ENCODE results near the gene MAP1B.
A peak's percentile ranks its signal among the peaks of the same experiment; 100 is the strongest.

The MAP1B gene

GRCh38 chr5:72110394-72111013, 3.2 kb downstream of the MAP1B start:
- DNase-seq (ENCODE audit: insufficient read length, low spot score) (no peak), FAIRE-seq (peak; percentile 41)
- TF ChIP-seq, protein P1, sequence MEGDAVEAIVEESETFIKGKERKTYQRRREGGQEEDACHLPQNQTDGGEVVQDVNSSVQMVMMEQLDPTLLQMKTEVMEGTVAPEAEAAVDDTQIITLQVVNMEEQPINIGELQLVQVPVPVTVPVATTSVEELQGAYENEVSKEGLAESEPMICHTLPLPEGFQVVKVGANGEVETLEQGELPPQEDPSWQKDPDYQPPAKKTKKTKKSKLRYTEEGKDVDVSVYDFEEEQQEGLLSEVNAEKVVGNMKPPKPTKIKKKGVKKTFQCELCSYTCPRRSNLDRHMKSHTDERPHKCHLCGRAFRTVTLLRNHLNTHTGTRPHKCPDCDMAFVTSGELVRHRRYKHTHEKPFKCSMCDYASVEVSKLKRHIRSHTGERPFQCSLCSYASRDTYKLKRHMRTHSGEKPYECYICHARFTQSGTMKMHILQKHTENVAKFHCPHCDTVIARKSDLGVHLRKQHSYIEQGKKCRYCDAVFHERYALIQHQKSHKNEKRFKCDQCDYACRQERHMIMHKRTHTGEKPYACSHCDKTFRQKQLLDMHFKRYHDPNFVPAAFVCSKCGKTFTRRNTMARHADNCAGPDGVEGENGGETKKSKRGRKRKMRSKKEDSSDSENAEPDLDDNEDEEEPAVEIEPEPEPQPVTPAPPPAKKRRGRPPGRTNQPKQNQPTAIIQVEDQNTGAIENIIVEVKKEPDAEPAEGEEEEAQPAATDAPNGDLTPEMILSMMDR (IDR thresholded peaks at IDR 0.05; ENCODE audit: insufficient read depth, missing control alignments) = no peak

DNA sequence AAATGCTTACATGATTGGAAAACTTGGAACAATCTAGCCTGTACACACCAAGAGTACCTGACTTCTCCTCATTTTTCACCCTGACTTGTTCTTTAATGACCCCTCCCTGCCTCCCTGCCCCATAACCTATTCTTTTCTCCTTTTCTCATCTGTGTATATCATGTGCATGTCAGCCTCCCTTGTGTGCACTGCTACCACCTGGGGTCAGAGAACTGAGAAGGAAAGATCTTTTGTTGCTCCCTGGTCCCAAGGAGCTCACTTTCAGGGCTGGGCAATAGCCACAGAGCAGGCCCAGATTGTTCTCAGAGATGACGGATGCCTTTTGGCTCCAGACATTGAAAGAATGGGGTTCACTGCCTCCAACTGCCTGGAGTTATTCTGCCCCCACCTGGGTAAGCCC, 5.1 kb downstream of the MAP1B start:
- TF ChIP-seq, protein P1 (IDR thresholded peaks at IDR 0.05; ENCODE audit: insufficient read depth, missing control alignments) = no peak
- DNase-seq (ENCODE audit: insufficient read length, low spot score) = no peak
- no peak for FAIRE-seq

DNA sequence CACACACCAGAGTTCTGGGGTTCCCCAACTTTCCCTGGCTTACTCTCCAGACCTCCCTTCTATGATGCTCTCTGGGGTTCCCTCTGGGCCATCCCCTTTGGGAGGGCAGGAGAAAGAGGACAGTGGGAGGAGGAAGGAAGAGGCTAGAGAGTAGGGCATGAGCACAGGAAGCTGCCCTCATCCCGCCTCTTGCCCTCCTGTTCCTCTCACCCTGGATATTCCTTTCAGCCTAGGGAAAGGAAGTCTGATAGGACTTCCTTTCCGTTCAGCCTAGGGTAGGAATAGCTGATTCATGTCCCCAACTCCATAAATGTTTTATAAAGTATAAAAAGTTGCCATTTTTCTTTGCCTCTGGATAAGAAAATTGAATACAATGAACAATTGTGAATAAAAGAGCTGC, 7.4 kb downstream of the MAP1B start:
- no peak for FAIRE-seq
- TF ChIP-seq, protein P1 (IDR thresholded peaks at IDR 0.05; ENCODE audit: insufficient read depth, missing control alignments) = no peak
- DNase-seq (ENCODE audit: insufficient read length, low spot score) = no peak

GRCh38 chr5:72115296-72115695, 8.0 kb downstream of the MAP1B start:
- TF ChIP-seq, protein P1 (IDR thresholded peaks at IDR 0.05; ENCODE audit: insufficient read depth, missing control alignments) = no peak
- DNase-seq (ENCODE audit: insufficient read length, low spot score) = no peak
- no peak for FAIRE-seq

- TF ChIP-seq, protein P1 (IDR thresholded peaks at IDR 0.05; ENCODE audit: insufficient read depth, missing control alignments) = no peak
- FAIRE-seq = peak; percentile 72
Observed at GRCh38 chr5:72117307-72117706, 10.0 kb downstream of the MAP1B start.

GRCh38 chr5:72121052-72121779, 13.9 kb downstream of the MAP1B start:
- no peak for DNase-seq (ENCODE audit: insufficient read length, low spot score)
- no peak for FAIRE-seq
- TF ChIP-seq, protein P1 (IDR thresholded peaks at IDR 0.05; ENCODE audit: insufficient read depth, missing control alignments) = no peak

More at GRCh38 chr5:72117307-72117706, 10.0 kb downstream of the MAP1B start:
- DNase-seq (ENCODE audit: insufficient read length, low spot score) = no peak

Measured in D721Med (cell line).